Measurements from ENCODE around the gene ARHGEF40.

Gene ARHGEF40

GRCh38 chr14:21041676-21042433, 28.2 kb upstream of the ARHGEF40 start, which contains the start of gene RNASE7:
Gene RNASE7, plus strand, starts transcription at chr14:21042362. Its CDS starts 631 bp downstream, at chr14:21042993.
- Histone ChIP-seq H3K4me2 (ENCODE audit: low read length) (peak within 1 kb of the TSS; percentile 21), H3K4me3 (ENCODE audit: low read length) (no peak within 1 kb of the TSS), H3K4me1 (ENCODE audit: control insufficient read depth, insufficient read depth, low read length) (peaks cover 40% of the 10 kb centered on the region), H3K9me3 (replicated peaks; ENCODE audit: low read length) (no peaks in the 10 kb centered on the region), H3K9ac (ENCODE audit: low read depth, low read length) (no peak within 1 kb of the TSS), H3K27me3 (ENCODE audit: control insufficient read depth, insufficient read depth, low read length) (peaks cover 38% of the 10 kb centered on the region), H3K36me3 (ENCODE audit: insufficient read depth, low read length) (no peaks in the 10 kb centered on the region)

GRCh38 chr14:21042918-21043317, 27.2 kb upstream of the ARHGEF40 start:
- H3K36me3 ChIP-seq (ENCODE audit: insufficient read depth, low read length) = no peaks in the 10 kb centered on the region
- H3K27me3 ChIP-seq (ENCODE audit: control insufficient read depth, insufficient read depth, low read length) = peaks cover 38% of the 10 kb centered on the region
- peaks cover 40% of the 10 kb centered on the region for H3K4me1 ChIP-seq (ENCODE audit: control insufficient read depth, insufficient read depth, low read length)
- no peak overlapping the region for H3K9ac ChIP-seq (ENCODE audit: low read depth, low read length)
- H3K4me3 ChIP-seq (ENCODE audit: low read length) = no peak overlapping the region
- H3K9me3 ChIP-seq (replicated peaks; ENCODE audit: low read length) = no peaks in the 10 kb centered on the region
- peak overlapping the region; percentile 21 for H3K4me2 ChIP-seq (ENCODE audit: low read length)

GRCh38 chr14:21043387-21043973, 26.6 kb upstream of the ARHGEF40 start:
- no peaks in the 10 kb centered on the region for H3K9me3 ChIP-seq (replicated peaks; ENCODE audit: low read length)
- peak overlapping the region; percentile 21 for H3K4me2 ChIP-seq (ENCODE audit: low read length)
- H3K4me3 ChIP-seq (ENCODE audit: low read length) = no peak overlapping the region
- peaks cover 40% of the 10 kb centered on the region for H3K4me1 ChIP-seq (ENCODE audit: control insufficient read depth, insufficient read depth, low read length)
- peaks cover 32% of the 10 kb centered on the region for H3K27me3 ChIP-seq (ENCODE audit: control insufficient read depth, insufficient read depth, low read length)
- H3K36me3 ChIP-seq (ENCODE audit: insufficient read depth, low read length) = no peaks in the 10 kb centered on the region
- H3K9ac ChIP-seq (ENCODE audit: low read depth, low read length) = no peak overlapping the region

- no peak overlapping the region for H3K4me3 ChIP-seq (ENCODE audit: low read length)
Observed at GRCh38 chr14:21043974-21044618, 26.0 kb upstream of the ARHGEF40 start.

GRCh38 chr14:21047378-21047781, 22.7 kb upstream of the ARHGEF40 start:
- Histone ChIP-seq H3K9ac (ENCODE audit: low read depth, low read length) (no peak overlapping the region), H3K36me3 (ENCODE audit: insufficient read depth, low read length) (no peaks in the 10 kb centered on the region), H3K4me3 (ENCODE audit: low read length) (no peak overlapping the region), H3K4me2 (ENCODE audit: low read length) (no peak overlapping the region), H3K4me1 (ENCODE audit: control insufficient read depth, insufficient read depth, low read length) (peaks cover 19% of the 10 kb centered on the region), H3K27me3 (ENCODE audit: control insufficient read depth, insufficient read depth, low read length) (peaks cover 35% of the 10 kb centered on the region), H3K9me3 (replicated peaks; ENCODE audit: low read length) (no peaks in the 10 kb centered on the region)

More at GRCh38 chr14:21043974-21044618, 26.0 kb upstream of the ARHGEF40 start:
- no peaks in the 10 kb centered on the region for H3K9me3 ChIP-seq (replicated peaks; ENCODE audit: low read length)
- no peak overlapping the region for H3K9ac ChIP-seq (ENCODE audit: low read depth, low read length)
- H3K36me3 ChIP-seq (ENCODE audit: insufficient read depth, low read length) = no peaks in the 10 kb centered on the region
- H3K4me1 ChIP-seq (ENCODE audit: control insufficient read depth, insufficient read depth, low read length) = peaks cover 38% of the 10 kb centered on the region
- H3K4me2 ChIP-seq (ENCODE audit: low read length) = no peak overlapping the region
- H3K27me3 ChIP-seq (ENCODE audit: control insufficient read depth, insufficient read depth, low read length) = peaks cover 29% of the 10 kb centered on the region

GRCh38 chr14:21048638-21049037, 21.5 kb upstream of the ARHGEF40 start:
- H3K4me1 ChIP-seq (ENCODE audit: control insufficient read depth, insufficient read depth, low read length) = peaks cover 6% of the 10 kb centered on the region
- no peak overlapping the region for H3K9ac ChIP-seq (ENCODE audit: low read depth, low read length)
- no peaks in the 10 kb centered on the region for H3K36me3 ChIP-seq (ENCODE audit: insufficient read depth, low read length)
- H3K4me3 ChIP-seq (ENCODE audit: low read length) = no peak overlapping the region
- H3K9me3 ChIP-seq (replicated peaks; ENCODE audit: low read length) = no peaks in the 10 kb centered on the region
- no peak overlapping the region for H3K4me2 ChIP-seq (ENCODE audit: low read length)
- peaks cover 24% of the 10 kb centered on the region for H3K27me3 ChIP-seq (ENCODE audit: control insufficient read depth, insufficient read depth, low read length)

- no peaks in the 10 kb centered on the region for H3K9me3 ChIP-seq (replicated peaks; ENCODE audit: low read length)
- no peak overlapping the region for H3K4me3 ChIP-seq (ENCODE audit: low read length)
- peak overlapping the region; percentile 64 for H3K4me2 ChIP-seq (ENCODE audit: low read length)
- H3K36me3 ChIP-seq (ENCODE audit: insufficient read depth, low read length) = no peaks in the 10 kb centered on the region
- H3K9ac ChIP-seq (ENCODE audit: low read depth, low read length) = no peak overlapping the region
- H3K4me1 ChIP-seq (ENCODE audit: control insufficient read depth, insufficient read depth, low read length) = peaks cover 4% of the 10 kb centered on the region
- H3K27me3 ChIP-seq (ENCODE audit: control insufficient read depth, insufficient read depth, low read length) = peaks cover 20% of the 10 kb centered on the region
Observed at GRCh38 chr14:21049271-21049673, 20.8 kb upstream of the ARHGEF40 start.

GRCh38 chr14:21050597-21050996, 19.5 kb upstream of the ARHGEF40 start:
- peaks cover 4% of the 10 kb centered on the region for H3K4me1 ChIP-seq (ENCODE audit: control insufficient read depth, insufficient read depth, low read length)
- H3K9ac ChIP-seq (ENCODE audit: low read depth, low read length) = no peak overlapping the region
- H3K9me3 ChIP-seq (replicated peaks; ENCODE audit: low read length) = no peaks in the 10 kb centered on the region
- no peaks in the 10 kb centered on the region for H3K36me3 ChIP-seq (ENCODE audit: insufficient read depth, low read length)
- no peak overlapping the region for H3K4me3 ChIP-seq (ENCODE audit: low read length)
- peaks cover 7% of the 10 kb centered on the region for H3K27me3 ChIP-seq (ENCODE audit: control insufficient read depth, insufficient read depth, low read length)
- H3K4me2 ChIP-seq (ENCODE audit: low read length) = no peak overlapping the region

GRCh38 chr14:21053184-21054122, 16.7 kb upstream of the ARHGEF40 start:
- Histone ChIP-seq H3K9ac (ENCODE audit: low read depth, low read length) (no peak overlapping the region), H3K4me1 (ENCODE audit: control insufficient read depth, insufficient read depth, low read length) (peaks cover 4% of the 10 kb centered on the region), H3K9me3 (replicated peaks; ENCODE audit: low read length) (no peaks in the 10 kb centered on the region), H3K36me3 (ENCODE audit: insufficient read depth, low read length) (no peaks in the 10 kb centered on the region), H3K4me2 (ENCODE audit: low read length) (no peak overlapping the region), H3K27me3 (ENCODE audit: control insufficient read depth, insufficient read depth, low read length) (peaks cover 6% of the 10 kb centered on the region), H3K4me3 (ENCODE audit: low read length) (no peak overlapping the region)

- Histone ChIP-seq H3K27me3 (ENCODE audit: control insufficient read depth, insufficient read depth, low read length) (peaks cover 6% of the 10 kb centered on the region), H3K4me2 (ENCODE audit: low read length) (no peak overlapping the region), H3K9ac (ENCODE audit: low read depth, low read length) (no peak overlapping the region), H3K36me3 (ENCODE audit: insufficient read depth, low read length) (no peaks in the 10 kb centered on the region), H3K9me3 (replicated peaks; ENCODE audit: low read length) (no peaks in the 10 kb centered on the region), H3K4me3 (ENCODE audit: low read length) (no peak overlapping the region), H3K4me1 (ENCODE audit: control insufficient read depth, insufficient read depth, low read length) (no peaks in the 10 kb centered on the region)
Observed at GRCh38 chr14:21054123-21054767, 15.9 kb upstream of the ARHGEF40 start.

Data from skeletal muscle satellite cell (primary cell).